Immature natural killer cell (primary cell): ENCODE data around the gene PKNOX2. TPM values are rescaled to one million over a fixed set of nuclear protein-coding genes. Genes with fewer than 3 reads are reported as not detected.

Experiments
- DNase-seq, 3 donors: peaks; one replicate each; pipeline ENCODE4 v3.0.0; 2022; ENCODE audit warnings: mixed read lengths in 1 of 3
- H3K27ac Mint-ChIP-seq, 6 donors: one replicate each; pipeline ENCODE4 v1.8.0; 2020; ENCODE audit warnings: mixed read lengths in 6 of 6, mild to moderate bottlenecking in 5 of 6, inconsistent platforms in 4 of 6, moderate library complexity in 3 of 6
- H3K27me3 Mint-ChIP-seq, 3 donors: one replicate each; pipeline ENCODE4 v1.8.0; 2020 to 2021; ENCODE audit warnings: low read depth in 3 of 3, mild to moderate bottlenecking in 3 of 3, mixed read lengths in 3 of 3, moderate library complexity in 3 of 3, inconsistent platforms in 1 of 3
- H3K36me3 Mint-ChIP-seq, 3 donors: one replicate each; pipeline ENCODE4 v1.8.0; 2020; ENCODE audit warnings: mixed read lengths in 3 of 3, inconsistent platforms in 2 of 3, mild to moderate bottlenecking in 2 of 3
- H3K4me1 Mint-ChIP-seq, 2 donors: one replicate each; pipeline ENCODE4 v1.8.0; 2020; ENCODE audit warnings: inconsistent platforms in 2 of 2, mild to moderate bottlenecking in 2 of 2, mixed read lengths in 2 of 2, moderate library complexity in 1 of 2
- H3K4me3 Mint-ChIP-seq, 5 donors: one replicate each; pipeline ENCODE4 v1.8.0; 2020; ENCODE audit warnings: mild to moderate bottlenecking in 5 of 5, mixed read lengths in 5 of 5, inconsistent platforms in 3 of 5, moderate library complexity in 3 of 5
- H3K9me3 Mint-ChIP-seq, 6 donors: one replicate each; pipeline ENCODE4 v1.8.0; 2020; ENCODE audit warnings: mild to moderate bottlenecking in 6 of 6, mixed read lengths in 6 of 6, inconsistent platforms in 4 of 6, moderate library complexity in 3 of 6
- polyA plus RNA-seq, 3 donors: library from polyadenylated mRNA; unstranded; fragments of 300-500 nt; fragmentation: Illumina TruSeq; gene quantifications; one replicate each; pipeline ENCODE4 v1.2.3, GENCODE V29; 2021

The PKNOX2 gene
- polyA plus RNA-seq, 3 donors from 2014 or later = not detected

DNA sequence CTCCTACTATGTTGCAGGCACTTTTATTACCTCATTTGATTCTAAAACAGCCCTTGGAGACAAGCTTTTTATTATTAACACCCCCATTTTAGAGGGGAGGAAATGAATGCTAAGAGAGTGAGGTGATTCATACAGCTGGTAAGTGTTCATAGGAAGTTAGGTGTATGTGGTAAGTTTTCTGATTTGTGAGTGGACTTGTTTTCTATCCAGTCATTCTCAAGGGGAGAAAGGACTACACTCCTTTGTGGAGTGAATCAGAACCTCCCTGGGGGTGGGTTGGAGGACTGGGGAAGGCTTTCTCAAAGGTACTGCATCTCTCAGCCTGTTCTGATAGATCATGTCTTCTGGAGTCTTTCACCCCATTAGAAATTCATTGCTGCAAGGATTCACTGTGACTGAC is 23.5 kb downstream of the PKNOX2 start:
- no peak overlapping the region for H3K4me3 Mint-ChIP-seq
- DNase-seq = no peak

GRCh38 chr11:125190566-125190965 is 26.0 kb downstream of the PKNOX2 start:
- DNase-seq = no peak
- no peak overlapping the region for H3K4me3 Mint-ChIP-seq
- H3K27me3 Mint-ChIP-seq = peaks cover 6 to 21% (median 10%) of the 10 kb centered on the region in 3 donors
- H3K4me1 Mint-ChIP-seq = no peaks in the 10 kb centered on the region
- no peak overlapping the region for H3K27ac Mint-ChIP-seq
- peaks cover 0 to 3% (median 0%) of the 10 kb centered on the region in 6 donors for H3K9me3 Mint-ChIP-seq
- no peaks in the 10 kb centered on the region for H3K36me3 Mint-ChIP-seq

More for the DNA sequence above, 23.5 kb downstream of the PKNOX2 start:
- peaks cover 6 to 25% (median 10%) of the 10 kb centered on the region in 3 donors for H3K27me3 Mint-ChIP-seq
- no peaks in the 10 kb centered on the region for H3K4me1 Mint-ChIP-seq
- H3K36me3 Mint-ChIP-seq = no peaks in the 10 kb centered on the region
- H3K27ac Mint-ChIP-seq = no peak overlapping the region
- H3K9me3 Mint-ChIP-seq = peaks cover 0 to 3% (median 0%) of the 10 kb centered on the region in 6 donors

DNA sequence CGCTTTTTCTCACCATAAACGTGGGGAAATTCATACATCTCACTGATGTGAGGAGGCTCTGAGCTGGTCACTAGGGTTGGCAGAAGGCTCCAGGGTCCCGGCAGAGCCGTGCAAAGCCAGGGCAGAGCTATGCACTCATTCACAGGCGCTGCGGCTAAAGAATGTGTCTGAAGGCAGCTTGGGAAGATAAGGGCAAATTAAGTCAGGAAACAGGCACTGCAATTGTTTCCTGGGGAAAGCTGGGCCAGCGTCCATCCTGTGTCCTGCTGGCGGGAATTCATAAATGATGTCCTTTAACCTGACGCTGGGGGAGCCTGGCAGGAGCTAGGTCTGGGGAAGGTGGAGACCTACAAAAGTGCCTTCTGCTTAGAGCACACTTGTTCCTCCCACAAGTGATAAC is 27.6 kb downstream of the PKNOX2 start:
- Mint-ChIP-seq H3K4me1 (no peaks in the 10 kb centered on the region), H3K9me3 (peaks cover 0 to 2% (median 0%) of the 10 kb centered on the region in 6 donors), H3K36me3 (no peaks in the 10 kb centered on the region), H3K4me3 (no peak overlapping the region), H3K27ac (no peak overlapping the region), H3K27me3 (peaks cover 6 to 21% (median 10%) of the 10 kb centered on the region in 3 donors)
- DNase-seq = no peak

- H3K27me3 Mint-ChIP-seq = peaks cover 8 to 17% (median 10%) of the 10 kb centered on the region in 3 donors
- no peaks in the 10 kb centered on the region for H3K36me3 Mint-ChIP-seq
- H3K4me3 Mint-ChIP-seq = no peak overlapping the region
- peaks cover 0 to 2% (median 0%) of the 10 kb centered on the region in 6 donors for H3K9me3 Mint-ChIP-seq
- no peaks in the 10 kb centered on the region for H3K4me1 Mint-ChIP-seq
- no peak for DNase-seq
- H3K27ac Mint-ChIP-seq = no peak overlapping the region
Measured at GRCh38 chr11:125192717-125193415, 28.3 kb downstream of the PKNOX2 start.

GRCh38 chr11:125193416-125193726 is 28.8 kb downstream of the PKNOX2 start:
- DNase-seq = no peak
- H3K27ac Mint-ChIP-seq = no peak overlapping the region
- H3K36me3 Mint-ChIP-seq = no peaks in the 10 kb centered on the region
- H3K4me1 Mint-ChIP-seq = no peaks in the 10 kb centered on the region
- peaks cover 0 to 2% (median 0%) of the 10 kb centered on the region in 6 donors for H3K9me3 Mint-ChIP-seq
- H3K27me3 Mint-ChIP-seq = peaks cover 8 to 14% (median 9%) of the 10 kb centered on the region in 3 donors
- no peak overlapping the region for H3K4me3 Mint-ChIP-seq

- no peak overlapping the region for H3K4me3 Mint-ChIP-seq
- H3K36me3 Mint-ChIP-seq = no peaks in the 10 kb centered on the region
- DNase-seq = no peak
- peaks cover 8 to 16% (median 8%) of the 10 kb centered on the region in 3 donors for H3K27me3 Mint-ChIP-seq
- peaks cover 0 to 2% (median 0%) of the 10 kb centered on the region in 6 donors for H3K9me3 Mint-ChIP-seq
- H3K4me1 Mint-ChIP-seq = no peaks in the 10 kb centered on the region
- H3K27ac Mint-ChIP-seq = no peak overlapping the region
Measured at GRCh38 chr11:125193841-125194240, 29.3 kb downstream of the PKNOX2 start.

GRCh38 chr11:125199915-125200314 is 35.4 kb downstream of the PKNOX2 start:
- Mint-ChIP-seq H3K27me3 (peaks cover 1 to 7% (median 5%) of the 10 kb centered on the region in 3 donors), H3K4me3 (no peak overlapping the region), H3K9me3 (no peaks in the 10 kb centered on the region), H3K36me3 (no peaks in the 10 kb centered on the region), H3K4me1 (no peaks in the 10 kb centered on the region), H3K27ac (no peak overlapping the region)
- no peak for DNase-seq

- peaks cover 4 to 7% (median 5%) of the 10 kb centered on the region in 3 donors for H3K27me3 Mint-ChIP-seq
- H3K9me3 Mint-ChIP-seq = no peaks in the 10 kb centered on the region
- H3K4me1 Mint-ChIP-seq = no peaks in the 10 kb centered on the region
- H3K4me3 Mint-ChIP-seq = no peak overlapping the region
- no peak overlapping the region for H3K27ac Mint-ChIP-seq
- DNase-seq = no peak
- H3K36me3 Mint-ChIP-seq = no peaks in the 10 kb centered on the region
Measured at GRCh38 chr11:125200441-125200840, 35.9 kb downstream of the PKNOX2 start.

- Mint-ChIP-seq H3K27me3 (peaks cover 4 to 8% (median 5%) of the 10 kb centered on the region in 3 donors), H3K9me3 (no peaks in the 10 kb centered on the region), H3K27ac (no peak overlapping the region), H3K36me3 (no peaks in the 10 kb centered on the region), H3K4me1 (no peaks in the 10 kb centered on the region), H3K4me3 (no peak overlapping the region)
- DNase-seq = no peak
Measured at GRCh38 chr11:125201525-125202141, 37.1 kb downstream of the PKNOX2 start.

DNA sequence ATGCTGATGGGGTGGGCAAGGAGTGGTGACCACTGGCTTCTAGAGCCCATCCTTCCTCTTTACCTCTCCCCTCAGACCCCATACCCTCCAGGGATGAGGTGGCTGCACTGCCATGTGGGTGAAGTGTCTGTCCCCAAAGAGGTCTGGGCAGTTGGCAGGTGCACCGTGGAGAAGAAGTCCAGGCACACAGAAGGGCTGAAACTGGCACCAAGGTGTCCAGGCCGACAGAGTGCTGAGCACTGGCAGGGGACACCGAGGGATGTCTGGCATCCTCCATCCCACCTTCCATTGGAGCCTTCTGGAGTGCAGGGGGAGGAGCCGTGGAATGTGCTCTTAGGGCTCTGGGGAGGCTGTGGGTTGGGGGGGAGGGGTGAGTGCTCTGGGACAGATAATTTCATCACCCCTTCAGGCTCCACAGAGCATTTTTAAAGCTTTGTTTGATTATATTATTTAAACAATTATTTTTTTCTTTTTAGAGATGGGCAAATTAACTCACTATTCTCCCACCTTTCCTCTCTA is 37.9 kb downstream of the PKNOX2 start:
- DNase-seq = no peak
- Mint-ChIP-seq H3K27ac (no peak overlapping the region), H3K36me3 (no peaks in the 10 kb centered on the region), H3K4me3 (no peak overlapping the region), H3K9me3 (no peaks in the 10 kb centered on the region), H3K4me1 (no peaks in the 10 kb centered on the region), H3K27me3 (peaks cover 4 to 8% (median 5%) of the 10 kb centered on the region in 3 donors)

DNA sequence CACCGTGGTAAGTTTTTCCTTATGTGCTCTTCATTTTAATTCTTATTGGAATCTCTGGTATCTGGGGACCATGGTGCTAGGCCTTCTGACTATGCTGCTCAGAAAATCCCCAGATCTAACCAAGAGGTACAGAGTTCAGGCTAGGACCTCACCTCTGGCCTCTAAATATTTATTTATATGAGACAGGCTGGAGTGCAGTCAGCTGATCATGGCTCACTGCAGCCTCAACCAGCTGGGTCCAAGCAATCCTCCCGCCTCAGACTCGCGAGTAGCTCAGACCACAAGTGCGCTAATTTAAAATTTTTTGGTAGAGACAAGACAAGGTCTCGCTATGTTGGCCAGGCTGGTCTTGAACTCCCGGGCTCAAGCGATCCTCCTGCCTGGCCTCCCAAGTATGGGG is 38.4 kb downstream of the PKNOX2 start:
- no peaks in the 10 kb centered on the region for H3K4me1 Mint-ChIP-seq

DNA sequence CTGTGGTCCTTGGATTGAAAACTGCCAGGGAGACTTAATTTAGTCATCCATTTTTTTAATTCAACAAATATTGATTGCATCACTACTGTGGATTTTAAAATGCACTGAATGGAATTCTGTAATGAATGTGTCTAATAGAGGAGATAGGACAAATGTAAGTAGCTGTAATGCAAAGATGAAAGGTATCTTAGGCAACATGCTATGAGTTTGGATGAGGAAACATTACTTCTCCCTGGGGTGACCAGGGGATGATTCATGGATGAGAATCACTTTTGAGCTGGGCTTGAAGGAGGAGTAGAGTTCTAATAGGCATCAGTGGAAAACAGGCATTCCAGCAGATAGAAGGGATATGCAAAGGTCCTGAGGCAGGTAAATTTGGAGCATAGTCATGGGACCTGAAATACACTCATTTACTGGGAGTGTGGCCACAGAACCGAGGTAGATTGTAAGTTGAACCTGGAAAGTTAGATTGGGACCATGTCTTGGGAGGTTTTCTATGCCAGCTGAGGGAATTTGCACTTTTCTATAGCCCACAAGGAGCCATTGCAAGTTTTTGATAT is 43.4 kb downstream of the PKNOX2 start:
- H3K4me1 Mint-ChIP-seq = no peaks in the 10 kb centered on the region
- peaks cover 1 to 8% (median 3%) of the 10 kb centered on the region in 3 donors for H3K27me3 Mint-ChIP-seq
- H3K4me3 Mint-ChIP-seq = no peak overlapping the region
- no peaks in the 10 kb centered on the region for H3K36me3 Mint-ChIP-seq
- no peaks in the 10 kb centered on the region for H3K9me3 Mint-ChIP-seq
- no peak overlapping the region for H3K27ac Mint-ChIP-seq
- no peak for DNase-seq

More for the DNA sequence above, 38.4 kb downstream of the PKNOX2 start:
- no peak for DNase-seq
- H3K4me3 Mint-ChIP-seq = no peak overlapping the region
- H3K36me3 Mint-ChIP-seq = no peaks in the 10 kb centered on the region
- no peaks in the 10 kb centered on the region for H3K9me3 Mint-ChIP-seq
- H3K27me3 Mint-ChIP-seq = peaks cover 3 to 8% (median 5%) of the 10 kb centered on the region in 3 donors
- H3K27ac Mint-ChIP-seq = no peak overlapping the region

GRCh38 chr11:125210066-125210465 is 45.5 kb downstream of the PKNOX2 start:
- no peaks in the 10 kb centered on the region for H3K9me3 Mint-ChIP-seq
- no peaks in the 10 kb centered on the region for H3K4me1 Mint-ChIP-seq

More at GRCh38 chr11:125210066-125210465, 45.5 kb downstream of the PKNOX2 start:
- peaks cover 0 to 10% (median 6%) of the 10 kb centered on the region in 3 donors for H3K27me3 Mint-ChIP-seq
- H3K4me3 Mint-ChIP-seq = no peak overlapping the region
- no peak for DNase-seq
- H3K27ac Mint-ChIP-seq = no peak overlapping the region
- H3K36me3 Mint-ChIP-seq = no peaks in the 10 kb centered on the region
